ENCODE results near the gene HEBP1.

DNA sequence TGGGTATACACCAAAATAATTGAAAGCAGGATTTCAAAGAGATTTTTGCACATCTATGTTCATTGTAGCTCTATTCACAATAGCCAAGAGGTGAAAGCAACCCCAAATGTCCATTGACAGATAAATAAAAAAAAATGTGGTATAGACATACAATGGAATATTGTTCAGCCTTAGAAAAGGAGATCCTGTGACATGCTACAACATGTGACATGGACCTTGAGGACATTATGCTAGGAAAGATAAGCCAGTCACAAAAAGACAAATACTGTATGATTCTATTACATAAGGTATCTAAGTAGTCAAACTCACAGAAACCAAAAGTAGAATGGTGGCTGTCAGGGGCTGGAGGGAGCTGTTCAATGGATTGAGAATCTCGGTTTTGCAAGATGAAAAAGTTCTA, 60.2 kb downstream of the HEBP1 start:
- TF ChIP-seq, protein P1, sequence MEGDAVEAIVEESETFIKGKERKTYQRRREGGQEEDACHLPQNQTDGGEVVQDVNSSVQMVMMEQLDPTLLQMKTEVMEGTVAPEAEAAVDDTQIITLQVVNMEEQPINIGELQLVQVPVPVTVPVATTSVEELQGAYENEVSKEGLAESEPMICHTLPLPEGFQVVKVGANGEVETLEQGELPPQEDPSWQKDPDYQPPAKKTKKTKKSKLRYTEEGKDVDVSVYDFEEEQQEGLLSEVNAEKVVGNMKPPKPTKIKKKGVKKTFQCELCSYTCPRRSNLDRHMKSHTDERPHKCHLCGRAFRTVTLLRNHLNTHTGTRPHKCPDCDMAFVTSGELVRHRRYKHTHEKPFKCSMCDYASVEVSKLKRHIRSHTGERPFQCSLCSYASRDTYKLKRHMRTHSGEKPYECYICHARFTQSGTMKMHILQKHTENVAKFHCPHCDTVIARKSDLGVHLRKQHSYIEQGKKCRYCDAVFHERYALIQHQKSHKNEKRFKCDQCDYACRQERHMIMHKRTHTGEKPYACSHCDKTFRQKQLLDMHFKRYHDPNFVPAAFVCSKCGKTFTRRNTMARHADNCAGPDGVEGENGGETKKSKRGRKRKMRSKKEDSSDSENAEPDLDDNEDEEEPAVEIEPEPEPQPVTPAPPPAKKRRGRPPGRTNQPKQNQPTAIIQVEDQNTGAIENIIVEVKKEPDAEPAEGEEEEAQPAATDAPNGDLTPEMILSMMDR (IDR thresholded peaks at IDR 0.05): no peak
- TF ChIP-seq POLR2A (IDR thresholded peaks at IDR 0.05) (no peak), POLR2AphosphoS5 (IDR thresholded peaks at IDR 0.05) (no peak)

Data from upper lobe of left lung (tissue), 4 donors.